Stimulated activated CD4-positive, alpha-beta T cell treated with anti-CD3 and anti-CD28 coated beads, Interleukin-4, amount 100 ng/mL, for 4 hours (primary cell): Measurements from ENCODE around the gene ENO2.

Source experiments
- DNase-seq, 2 experiments: peaks; one replicate each; pipeline ENCODE4 v3.0.0-alpha.2; 2020

ENO2 gene

DNA sequence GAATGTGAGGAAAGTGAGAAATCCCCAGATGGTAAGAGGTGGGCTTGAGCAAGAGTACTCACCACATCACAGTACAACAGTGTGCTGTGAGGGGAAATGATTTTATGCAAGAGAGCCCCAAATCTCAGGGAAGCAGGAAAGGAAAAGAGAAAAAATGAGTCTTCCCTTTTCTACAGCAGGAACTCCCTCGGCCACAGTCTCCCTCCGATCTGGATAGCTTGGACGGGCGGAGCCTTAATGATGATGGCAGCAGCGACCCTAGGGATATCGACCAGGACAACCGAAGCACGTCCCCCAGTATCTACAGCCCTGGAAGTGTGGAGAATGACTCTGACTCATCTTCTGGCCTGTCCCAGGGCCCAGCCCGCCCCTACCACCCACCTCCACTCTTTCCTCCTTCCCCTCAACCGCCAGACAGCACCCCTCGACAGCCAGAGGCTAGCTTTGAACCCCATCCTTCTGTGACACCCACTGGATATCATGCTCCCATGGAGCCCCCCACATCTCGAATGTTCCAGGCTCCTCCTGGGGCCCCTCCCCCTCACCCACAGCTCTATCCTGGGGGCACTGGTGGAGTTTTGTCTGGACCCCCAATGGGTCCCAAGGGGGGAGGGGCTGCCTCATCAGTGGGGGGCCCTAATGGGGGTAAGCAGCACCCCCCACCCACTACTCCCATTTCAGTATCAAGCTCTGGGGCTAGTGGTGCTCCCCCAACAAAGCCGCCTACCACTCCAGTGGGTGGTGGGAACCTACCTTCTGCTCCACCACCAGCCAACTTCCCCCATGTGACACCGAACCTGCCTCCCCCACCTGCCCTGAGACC lies 21.2 kb downstream of the ENO2 start:
- DNase-seq, result no peak

DNA sequence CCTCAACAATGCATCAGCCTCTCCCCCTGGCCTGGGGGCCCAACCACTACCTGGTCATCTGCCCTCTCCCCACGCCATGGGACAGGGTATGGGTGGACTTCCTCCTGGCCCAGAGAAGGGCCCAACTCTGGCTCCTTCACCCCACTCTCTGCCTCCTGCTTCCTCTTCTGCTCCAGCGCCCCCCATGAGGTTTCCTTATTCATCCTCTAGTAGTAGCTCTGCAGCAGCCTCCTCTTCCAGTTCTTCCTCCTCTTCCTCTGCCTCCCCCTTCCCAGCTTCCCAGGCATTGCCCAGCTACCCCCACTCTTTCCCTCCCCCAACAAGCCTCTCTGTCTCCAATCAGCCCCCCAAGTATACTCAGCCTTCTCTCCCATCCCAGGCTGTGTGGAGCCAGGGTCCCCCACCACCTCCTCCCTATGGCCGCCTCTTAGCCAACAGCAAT lies 21.8 kb downstream of the ENO2 start:
- no peak for DNase-seq

DNA sequence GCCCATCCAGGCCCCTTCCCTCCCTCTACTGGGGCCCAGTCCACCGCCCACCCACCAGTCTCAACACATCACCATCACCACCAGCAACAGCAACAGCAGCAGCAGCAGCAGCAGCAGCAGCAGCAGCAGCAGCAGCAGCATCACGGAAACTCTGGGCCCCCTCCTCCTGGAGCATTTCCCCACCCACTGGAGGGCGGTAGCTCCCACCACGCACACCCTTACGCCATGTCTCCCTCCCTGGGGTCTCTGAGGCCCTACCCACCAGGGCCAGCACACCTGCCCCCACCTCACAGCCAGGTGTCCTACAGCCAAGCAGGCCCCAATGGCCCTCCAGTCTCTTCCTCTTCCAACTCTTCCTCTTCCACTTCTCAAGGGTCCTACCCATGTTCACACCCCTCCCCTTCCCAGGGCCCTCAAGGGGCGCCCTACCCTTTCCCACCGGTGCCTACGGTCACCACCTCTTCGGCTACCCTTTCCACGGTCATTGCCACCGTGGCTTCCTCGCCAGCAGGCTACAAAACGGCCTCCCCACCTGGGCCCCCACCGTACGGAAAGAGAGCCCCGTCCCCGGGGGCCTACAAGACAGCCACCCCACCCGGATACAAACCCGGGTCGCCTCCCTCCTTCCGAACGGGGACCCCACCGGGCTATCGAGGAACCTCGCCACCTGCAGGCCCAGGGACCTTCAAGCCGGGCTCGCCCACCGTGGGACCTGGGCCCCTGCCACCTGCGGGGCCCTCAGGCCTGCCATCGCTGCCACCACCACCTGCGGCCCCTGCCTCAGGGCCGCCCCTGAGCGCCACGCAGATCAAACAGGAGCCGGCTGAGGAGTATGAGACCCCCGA lies 22.5 kb downstream of the ENO2 start:
- DNase-seq, result peak; percentile 62 to 81

DNA sequence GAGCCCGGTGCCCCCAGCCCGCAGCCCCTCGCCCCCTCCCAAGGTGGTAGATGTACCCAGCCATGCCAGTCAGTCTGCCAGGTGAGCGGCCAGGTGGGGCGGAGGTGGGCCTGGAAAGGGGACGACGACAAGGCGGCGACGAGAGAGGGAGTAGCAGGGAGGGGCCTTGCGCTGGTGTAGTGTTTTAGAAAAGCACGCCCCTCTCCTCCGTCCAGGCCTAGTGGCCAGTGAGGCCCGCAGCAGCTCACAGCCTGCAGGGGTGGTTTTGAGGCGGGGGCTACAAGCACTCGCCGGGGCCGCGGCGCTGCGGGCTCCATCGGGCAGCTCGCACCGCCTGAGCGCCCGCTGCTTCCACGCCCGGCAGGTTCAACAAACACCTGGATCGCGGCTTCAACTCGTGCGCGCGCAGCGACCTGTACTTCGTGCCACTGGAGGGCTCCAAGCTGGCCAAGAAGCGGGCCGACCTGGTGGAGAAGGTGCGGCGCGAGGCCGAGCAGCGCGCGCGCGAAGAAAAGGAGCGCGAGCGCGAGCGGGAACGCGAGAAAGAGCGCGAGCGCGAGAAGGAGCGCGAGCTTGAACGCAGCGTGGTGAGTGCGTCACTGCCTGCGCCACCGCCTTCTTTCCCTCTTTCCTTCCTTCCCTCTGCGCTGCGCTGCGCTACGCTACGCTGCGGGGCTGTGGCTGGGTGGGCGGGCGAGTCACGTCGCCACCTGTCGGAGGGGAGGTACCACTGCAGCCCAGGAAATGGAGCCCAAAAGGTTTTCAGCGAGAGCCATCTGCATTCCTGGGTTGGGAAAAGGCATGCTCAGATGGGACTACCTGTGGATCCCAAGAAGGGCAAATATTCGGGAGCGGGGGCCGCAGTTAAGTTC lies 23.3 kb downstream of the ENO2 start:
- peak; percentile 88 to 93 for DNase-seq

DNA sequence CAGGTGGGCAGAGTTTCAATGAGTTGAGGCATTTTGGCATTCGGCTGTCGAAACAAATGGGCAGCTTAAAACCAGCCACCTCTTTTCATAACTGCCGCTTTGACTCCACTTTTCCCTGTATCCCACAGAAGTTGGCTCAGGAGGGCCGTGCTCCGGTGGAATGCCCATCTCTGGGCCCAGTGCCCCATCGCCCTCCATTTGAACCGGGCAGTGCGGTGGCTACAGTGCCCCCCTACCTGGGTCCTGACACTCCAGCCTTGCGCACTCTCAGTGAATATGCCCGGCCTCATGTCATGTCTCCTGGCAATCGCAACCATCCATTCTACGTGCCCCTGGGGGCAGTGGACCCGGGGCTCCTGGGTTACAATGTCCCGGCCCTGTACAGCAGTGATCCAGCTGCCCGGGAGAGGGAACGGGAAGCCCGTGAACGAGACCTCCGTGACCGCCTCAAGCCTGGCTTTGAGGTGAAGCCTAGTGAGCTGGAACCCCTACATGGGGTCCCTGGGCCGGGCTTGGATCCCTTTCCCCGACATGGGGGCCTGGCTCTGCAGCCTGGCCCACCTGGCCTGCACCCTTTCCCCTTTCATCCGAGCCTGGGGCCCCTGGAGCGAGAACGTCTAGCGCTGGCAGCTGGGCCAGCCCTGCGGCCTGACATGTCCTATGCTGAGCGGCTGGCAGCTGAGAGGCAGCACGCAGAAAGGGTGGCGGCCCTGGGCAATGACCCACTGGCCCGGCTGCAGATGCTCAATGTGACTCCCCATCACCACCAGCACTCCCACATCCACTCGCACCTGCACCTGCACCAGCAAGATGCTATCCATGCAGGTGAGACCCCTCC lies 24.2 kb downstream of the ENO2 start:
- DNase-seq, result no peak

DNA sequence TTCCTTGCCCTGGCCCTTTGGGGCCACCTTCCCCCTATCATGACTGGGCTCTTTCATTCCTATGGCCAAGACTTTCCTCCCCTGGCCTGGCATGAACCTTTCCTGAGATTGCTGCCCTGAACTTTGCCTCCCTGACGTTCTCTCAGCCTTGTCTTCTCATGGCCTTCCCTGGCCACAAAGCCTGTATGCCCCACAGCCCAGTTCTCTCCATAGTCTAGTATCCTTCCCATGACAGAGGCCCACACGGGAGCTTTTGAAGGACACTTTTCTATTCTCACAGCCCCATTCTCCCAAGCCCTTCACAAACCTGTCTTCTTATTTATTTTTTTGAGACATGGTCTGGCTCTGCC lies 24.8 kb downstream of the ENO2 start:
- no peak for DNase-seq

DNA sequence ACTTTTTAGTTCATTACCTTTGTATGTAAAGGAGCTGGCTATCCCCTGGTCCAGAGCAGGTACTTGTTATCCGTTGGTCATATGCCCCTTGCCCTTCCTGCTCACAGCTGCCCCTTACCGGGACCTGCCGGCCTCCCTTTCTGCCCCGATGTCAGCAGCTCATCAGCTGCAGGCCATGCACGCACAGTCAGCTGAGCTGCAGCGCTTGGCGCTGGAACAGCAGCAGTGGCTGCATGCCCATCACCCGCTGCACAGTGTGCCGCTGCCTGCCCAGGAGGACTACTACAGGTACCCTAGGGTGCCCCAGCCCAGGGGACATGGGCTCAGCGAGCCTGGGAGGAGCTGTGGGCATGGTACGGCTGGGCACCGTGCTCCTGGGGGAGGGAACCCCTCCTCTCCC lies 26.9 kb downstream of the ENO2 start:
- no peak for DNase-seq

DNA sequence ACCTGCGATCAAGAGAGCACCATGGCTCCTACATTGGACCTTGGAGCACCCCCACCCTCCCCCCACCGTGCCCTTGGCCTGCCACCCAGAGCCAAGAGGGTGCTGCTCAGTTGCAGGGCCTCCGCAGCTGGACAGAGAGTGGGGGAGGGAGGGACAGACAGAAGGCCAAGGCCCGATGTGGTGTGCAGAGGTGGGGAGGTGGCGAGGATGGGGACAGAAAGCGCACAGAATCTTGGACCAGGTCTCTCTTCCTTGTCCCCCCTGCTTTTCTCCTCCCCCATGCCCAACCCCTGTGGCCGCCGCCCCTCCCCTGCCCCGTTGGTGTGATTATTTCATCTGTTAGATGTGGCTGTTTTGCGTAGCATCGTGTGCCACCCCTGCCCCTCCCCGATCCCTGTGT lies 27.4 kb downstream of the ENO2 start:
- no peak for DNase-seq

DNA sequence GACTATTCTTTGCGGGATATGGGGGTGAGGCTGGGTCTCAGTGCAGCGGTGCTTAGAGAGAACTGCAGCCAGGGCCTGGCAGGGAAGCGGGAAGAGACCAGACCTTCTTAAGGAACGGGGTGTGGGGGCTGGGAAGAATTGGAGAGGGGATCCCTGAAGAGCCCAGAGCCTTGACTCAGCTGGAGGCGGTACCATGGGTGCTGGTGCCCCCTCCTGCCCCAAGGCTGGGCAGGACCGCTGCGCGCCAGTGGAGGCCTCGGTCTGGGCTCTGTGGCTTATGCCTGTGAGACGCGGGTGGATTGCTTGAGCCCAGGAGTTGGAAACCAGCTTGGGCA lies 27.9 kb downstream of the ENO2 start:
- no peak for DNase-seq

DNA sequence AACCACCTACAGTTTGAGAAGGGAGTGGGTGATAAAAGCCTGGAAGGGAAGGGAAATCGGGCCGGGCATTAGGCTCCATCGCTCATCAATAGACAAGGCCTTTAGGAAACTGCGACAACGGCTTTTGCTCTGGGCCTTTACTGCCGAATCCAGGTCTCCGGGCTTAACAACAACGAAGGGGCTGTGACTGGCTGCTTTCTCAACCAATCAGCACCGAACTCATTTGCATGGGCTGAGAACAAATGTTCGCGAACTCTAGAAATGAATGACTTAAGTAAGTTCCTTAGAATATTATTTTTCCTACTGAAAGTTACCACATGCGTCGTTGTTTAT lies 29.0 kb downstream of the ENO2 start:
- DNase-seq, result peak; percentile 58 to 79

DNA sequence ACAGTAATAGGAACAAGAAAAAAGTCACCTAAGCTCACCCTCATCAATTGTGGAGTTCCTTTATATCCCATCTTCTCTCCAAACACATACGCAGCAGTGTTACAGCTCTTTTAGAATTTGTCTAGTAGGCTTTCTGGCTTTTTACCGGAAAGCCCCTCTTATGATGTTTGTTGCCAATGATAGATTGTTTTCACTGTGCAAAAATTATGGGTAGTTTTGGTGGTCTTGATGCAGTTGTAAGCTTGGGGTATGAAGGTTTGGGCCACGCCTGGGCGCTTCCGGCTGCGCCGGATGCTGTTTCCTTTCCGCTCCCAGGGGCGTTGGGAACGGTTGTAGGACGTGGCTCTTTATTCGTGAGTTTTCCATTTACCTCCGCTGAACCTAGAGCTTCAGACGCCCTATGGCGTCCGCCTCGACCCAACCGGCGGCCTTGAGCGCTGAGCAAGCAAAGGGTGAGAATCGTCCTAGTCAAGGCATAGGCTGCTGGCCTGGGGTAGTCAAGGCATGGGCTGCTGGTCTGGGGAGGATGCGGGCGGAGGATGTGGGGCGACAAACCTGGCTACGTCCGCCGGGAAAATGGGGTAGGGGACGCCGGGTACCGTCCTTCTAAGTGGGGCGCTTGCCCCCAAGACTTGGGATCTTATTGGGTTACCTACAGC lies 29.5 kb downstream of the ENO2 start, which contains the start of the genes C12orf57 and RNU7-1:
TSS of gene C12orf57 (plus strand) at position 301 of the 659 bp plus-strand sequence. CDS start at position 401, 100 bp downstream.
TSS of gene RNU7-1 (plus strand) at position 95 of the 659 bp plus-strand sequence.
- DNase-seq, result peak; percentile 61 to 67

DNA sequence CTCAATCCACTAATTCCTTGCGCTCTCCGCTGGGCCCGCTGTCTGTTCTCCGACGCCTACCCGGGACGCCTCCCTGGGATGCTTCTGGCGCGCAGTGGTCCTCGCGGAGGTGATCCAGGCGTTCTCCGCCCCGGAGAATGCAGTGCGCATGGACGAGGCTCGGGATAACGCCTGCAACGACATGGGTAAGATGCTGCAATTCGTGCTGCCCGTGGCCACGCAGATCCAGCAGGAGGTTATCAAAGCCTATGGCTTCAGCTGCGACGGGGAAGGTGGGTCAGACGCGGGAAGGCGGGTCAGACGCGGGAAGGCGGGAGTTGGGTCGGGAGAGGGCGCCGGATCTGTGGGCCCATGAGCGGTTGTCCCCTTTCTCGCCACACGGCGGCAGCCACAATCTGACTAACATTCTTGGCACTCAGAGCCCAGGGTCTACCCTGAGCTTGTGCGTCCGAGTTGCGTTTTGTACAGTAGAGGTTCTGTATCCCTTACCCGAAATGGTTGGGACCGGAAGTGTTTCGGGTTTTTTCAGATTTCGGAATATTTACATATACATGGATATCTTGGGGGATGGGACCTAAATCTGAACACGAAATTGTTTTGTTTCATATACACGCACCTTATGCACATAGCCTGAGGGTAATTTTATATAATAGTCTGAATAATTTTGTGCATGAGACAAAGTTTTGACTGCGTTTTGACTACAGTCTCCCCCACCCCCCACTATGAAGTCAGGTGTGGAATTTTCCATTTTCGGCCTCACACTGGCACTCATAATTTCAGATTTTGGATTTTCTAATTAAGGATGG lies 30.2 kb downstream of the ENO2 start:
- peak; percentile 79 to 84 for DNase-seq

DNA sequence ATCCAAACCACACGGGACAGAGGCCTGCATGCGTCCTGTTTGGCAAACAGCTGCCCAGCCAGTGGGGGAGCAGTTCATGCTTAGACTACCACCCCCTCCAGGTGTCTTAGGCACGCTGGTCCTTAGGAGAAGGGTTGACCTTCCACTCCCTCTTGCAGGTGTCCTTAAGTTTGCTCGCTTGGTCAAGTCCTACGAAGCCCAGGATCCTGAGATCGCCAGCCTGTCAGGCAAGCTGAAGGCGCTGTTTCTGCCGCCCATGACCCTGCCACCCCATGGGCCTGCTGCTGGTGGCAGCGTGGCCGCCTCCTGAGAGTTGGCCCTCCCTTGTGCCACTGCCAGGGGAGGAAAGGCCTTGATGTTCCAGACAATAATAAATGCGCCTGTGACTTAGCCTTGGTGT lies 31.2 kb downstream of the ENO2 start:
- no peak for DNase-seq

DNA sequence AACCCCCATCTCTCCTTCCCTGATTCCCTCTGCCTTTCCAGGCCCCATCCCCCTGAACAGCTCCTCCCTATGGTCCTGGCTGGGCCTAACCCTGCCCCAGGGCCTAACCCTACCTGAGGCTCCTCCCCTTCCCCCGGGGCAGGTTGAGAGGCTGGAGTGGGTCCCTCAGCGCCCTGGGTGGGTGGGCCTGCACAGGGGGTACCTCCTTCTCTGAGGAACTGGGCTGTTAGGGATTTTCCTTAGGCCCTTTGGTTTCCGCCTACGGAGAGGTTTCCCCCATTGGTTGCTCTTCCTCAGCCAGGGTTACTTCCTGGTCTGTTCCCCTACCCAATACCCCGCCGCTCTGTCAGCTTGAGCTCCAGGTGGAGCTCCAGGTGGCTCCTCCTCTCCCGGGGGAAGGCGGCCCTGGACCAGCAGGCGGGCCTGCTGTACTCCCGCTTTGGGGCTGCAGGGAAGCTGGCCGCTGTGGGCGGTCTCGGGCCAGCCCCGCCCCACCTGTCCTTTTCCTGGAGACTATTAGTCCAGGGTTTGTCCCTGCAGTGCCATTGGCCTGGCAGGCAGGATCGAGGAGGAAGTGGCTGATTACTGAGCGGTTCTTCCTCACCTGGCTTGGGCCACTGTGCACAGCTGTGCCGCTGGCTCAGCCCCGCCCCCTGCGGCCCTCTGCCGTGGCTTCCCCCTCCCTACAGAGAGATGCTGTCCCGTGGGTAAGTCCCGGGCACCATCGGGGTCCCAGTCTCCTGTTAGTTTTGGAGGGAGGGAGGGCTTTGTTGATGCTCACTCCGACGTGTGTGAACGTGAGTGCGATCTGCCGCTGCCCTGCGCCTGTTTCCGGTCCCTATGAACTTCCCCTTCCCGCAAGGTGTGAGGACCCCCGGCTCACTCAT lies 31.9 kb downstream of the ENO2 start:
- peak; percentile 47 to 52 for DNase-seq

DNA sequence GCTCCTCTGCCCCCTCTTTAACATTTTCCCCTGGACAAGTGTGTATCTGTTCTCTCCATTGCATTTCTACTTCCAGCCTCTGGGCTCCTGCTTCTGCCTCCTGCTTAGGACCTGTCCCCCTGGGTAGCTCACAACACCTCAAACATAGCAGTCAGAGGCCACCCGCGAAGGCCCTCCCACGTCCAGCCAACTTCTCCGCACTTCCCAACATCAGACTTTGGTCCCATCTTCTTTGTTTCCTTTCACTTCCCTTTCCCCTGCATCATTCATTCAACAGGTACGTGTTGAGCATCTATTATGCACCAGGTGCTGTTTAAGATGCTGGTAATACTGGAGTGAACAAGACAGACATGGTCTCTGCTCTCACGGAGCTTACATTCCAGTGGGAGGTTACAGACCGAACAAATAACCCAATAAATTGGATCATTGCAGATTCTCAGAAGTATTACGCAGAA lies 32.6 kb downstream of the ENO2 start:
- DNase-seq, result no peak

DNA sequence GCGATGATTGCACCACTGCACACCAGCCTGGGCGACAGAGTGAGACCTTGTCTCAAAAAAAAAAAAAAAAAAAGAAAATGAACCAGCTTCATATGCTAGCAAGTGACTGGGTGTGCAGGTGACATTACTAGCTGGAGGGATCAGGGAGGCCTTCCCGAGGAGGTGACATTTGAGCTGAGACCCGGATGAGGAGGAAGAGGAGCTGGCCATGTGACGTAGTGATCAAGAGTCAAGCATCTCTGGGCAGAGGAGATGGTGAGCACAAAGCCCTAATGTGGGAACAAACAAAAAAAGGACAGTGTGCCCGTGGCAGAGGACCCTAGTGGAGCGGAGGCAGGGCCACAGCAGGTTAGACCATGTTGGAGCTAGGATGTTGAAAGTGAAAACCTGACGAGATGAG lies 33.2 kb downstream of the ENO2 start:
- no peak for DNase-seq

DNA sequence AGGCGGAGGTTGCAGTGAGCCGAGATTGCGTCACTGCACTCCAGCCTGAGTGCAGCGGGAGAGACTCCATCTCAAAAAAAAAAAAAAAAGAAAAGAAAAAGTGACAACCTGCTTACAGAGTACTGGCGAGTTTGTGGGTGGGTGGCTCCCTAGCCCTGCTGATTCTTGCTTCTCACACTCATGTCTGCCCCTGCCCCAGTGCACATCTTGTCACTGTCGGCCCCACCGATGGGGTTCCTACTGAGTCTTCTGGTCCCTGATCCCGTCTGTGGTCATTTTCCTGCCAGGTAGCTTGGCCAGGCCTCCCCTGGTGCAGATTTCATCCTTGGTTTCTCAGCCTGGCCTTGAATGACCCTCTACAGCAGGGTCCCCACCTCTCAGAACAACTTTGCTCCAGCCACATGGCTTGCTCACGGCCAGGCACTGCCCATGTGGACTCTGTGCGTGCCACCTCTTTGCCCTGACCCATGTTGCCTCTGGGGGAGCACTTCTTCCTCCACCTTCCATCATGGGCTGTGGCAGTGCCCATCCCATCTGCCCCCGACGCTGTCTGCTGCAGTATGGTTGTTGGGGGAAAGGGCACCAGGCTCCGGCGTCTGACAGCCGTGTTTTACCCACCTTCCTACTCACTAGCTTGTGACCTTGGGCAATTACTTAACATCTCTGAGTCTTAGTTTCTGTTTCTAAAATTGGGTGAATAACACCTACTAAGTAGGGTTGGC lies 34.7 kb downstream of the ENO2 start:
- peak in 1 of 2 experiments; percentile 44 for DNase-seq

DNA sequence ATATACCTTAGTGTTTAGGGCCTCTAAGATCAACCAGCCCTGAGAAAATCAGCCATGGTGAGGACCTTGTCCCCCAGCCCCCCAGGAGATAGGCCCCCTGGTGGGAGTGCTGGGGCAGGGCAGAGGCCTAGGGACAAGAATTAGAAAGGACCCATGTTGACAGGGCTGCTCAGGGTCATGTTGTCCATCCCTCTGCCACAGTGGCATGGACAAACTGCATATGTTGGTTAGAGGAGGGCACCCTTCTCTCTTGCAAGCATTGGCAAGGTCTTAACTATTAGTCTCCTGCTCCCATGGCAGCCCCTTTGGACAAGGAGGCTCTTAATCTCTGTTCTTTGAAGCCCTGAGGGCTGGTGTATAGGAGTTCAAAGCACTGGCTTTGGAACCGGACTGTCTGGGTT lies 36.0 kb downstream of the ENO2 start:
- DNase-seq, result no peak
